H9 (cell line): ENCODE data around the gene PFDN2. TPM values are rescaled to one million over a fixed set of nuclear protein-coding genes. Genes with fewer than 3 reads are reported as not detected.

Experiments used
- DNase-seq: peaks from one replicate; pipeline ENCODE4 v3.0.0-alpha.2; 2017
- H2AFZ ChIP-seq: one replicate; pipeline ENCODE4 v1.6.1; 2013; ENCODE audit warnings: mild to moderate bottlenecking, low read length, control low read depth, moderate library complexity
- H2AK5ac ChIP-seq: 2 replicates; pipeline ENCODE4 v1.6.1; 2013; ENCODE audit warnings: low read length, control low read depth, mixed read lengths; ENCODE audit not compliant: insufficient read length
- H2BK120ac ChIP-seq: one replicate; pipeline ENCODE4 v1.6.1; 2013; ENCODE audit warnings: low read depth, mild to moderate bottlenecking, low read length, control low read depth, inconsistent platforms; ENCODE audit not compliant: poor library complexity, severe bottlenecking
- H2BK12ac ChIP-seq: 2 replicates; pipeline ENCODE4 v1.6.1; 2013; ENCODE audit warnings: low read length, control low read depth, mixed read lengths, low read depth; ENCODE audit not compliant: insufficient read length
- H2BK15ac ChIP-seq: 2 replicates; pipeline ENCODE4 v1.6.1; 2013; ENCODE audit warnings: low read depth, low read length, control low read depth
- H2BK20ac ChIP-seq: one replicate; pipeline ENCODE4 v1.6.1; 2013; ENCODE audit warnings: low read depth, mild to moderate bottlenecking, low read length, control low read depth, inconsistent platforms; ENCODE audit not compliant: poor library complexity, severe bottlenecking
- H2BK5ac ChIP-seq: 2 replicates; pipeline ENCODE4 v1.6.1; 2013; ENCODE audit warnings: low read length, control low read depth, mixed read lengths; ENCODE audit not compliant: insufficient read length
- H3K14ac ChIP-seq: 2 replicates; pipeline ENCODE4 v1.6.1; 2013; ENCODE audit warnings: low read length, control low read depth; ENCODE audit not compliant: insufficient read depth
- H3K18ac ChIP-seq: 2 replicates; pipeline ENCODE4 v1.6.1; 2013; ENCODE audit warnings: low read depth, mild to moderate bottlenecking, mixed read lengths, low read length, control low read depth; ENCODE audit not compliant: insufficient read length
- H3K23ac ChIP-seq: 2 replicates; pipeline ENCODE4 v1.6.1; 2013; ENCODE audit warnings: low read length, control low read depth, mixed read lengths, low read depth; ENCODE audit not compliant: insufficient read length
- H3K23me2 ChIP-seq: 2 replicates; pipeline ENCODE4 v1.6.1; 2013; ENCODE audit warnings: low read depth, mild to moderate bottlenecking, mixed read lengths, low read length, control low read depth; ENCODE audit not compliant: insufficient read length, poor library complexity, severe bottlenecking
- H3K27ac ChIP-seq: 2 replicates; pipeline ENCODE4 v1.5.1; 2013; ENCODE audit warnings: low read length, control low read depth, mixed read lengths, low read depth; ENCODE audit not compliant: insufficient read length
- H3K27me3 ChIP-seq: 2 replicates; pipeline ENCODE4 v1.6.1; 2013; ENCODE audit warnings: low read length, control low read depth, inconsistent platforms; ENCODE audit not compliant: insufficient read depth
- H3K4ac ChIP-seq: 2 replicates; pipeline ENCODE4 v1.6.1; 2013; ENCODE audit warnings: low read depth, mild to moderate bottlenecking, control low read depth, inconsistent platforms, low read length, moderate library complexity
- H3K4me1 ChIP-seq: 2 replicates; pipeline ENCODE4 v1.6.1; 2013; ENCODE audit warnings: low read length, control low read depth, inconsistent platforms; ENCODE audit not compliant: insufficient read depth
- H3K4me2 ChIP-seq: 2 replicates; pipeline ENCODE4 v1.6.1; 2013; ENCODE audit warnings: low read length, control low read depth, mixed read lengths; ENCODE audit not compliant: insufficient read length, insufficient read depth
- H3K56ac ChIP-seq: 2 replicates; pipeline ENCODE4 v1.6.1; 2013; ENCODE audit warnings: low read depth, mild to moderate bottlenecking, mixed read lengths, low read length, control low read depth; ENCODE audit not compliant: insufficient read length
- H3K79me1 ChIP-seq: 2 replicates; pipeline ENCODE4 v1.6.1; 2013; ENCODE audit warnings: low read depth, mild to moderate bottlenecking, moderate library complexity, low read length, control low read depth, inconsistent platforms; ENCODE audit not compliant: insufficient read depth, poor library complexity, severe bottlenecking
- H3K79me2 ChIP-seq: 2 replicates; pipeline ENCODE4 v1.6.1; 2013; ENCODE audit warnings: low read length, control low read depth, inconsistent platforms; ENCODE audit not compliant: insufficient read depth
- H3K9ac ChIP-seq: 2 replicates; pipeline ENCODE4 v1.6.1; 2013; ENCODE audit warnings: low read length, control low read depth, mixed read lengths; ENCODE audit not compliant: insufficient read length; ENCODE audit errors: extremely low read depth
- H3K9me3 ChIP-seq: one replicate; pipeline ENCODE4 v1.6.1; 2013; ENCODE audit warnings: low read depth, low read length, inconsistent platforms; ENCODE audit not compliant: control insufficient read depth
- H3T11ph ChIP-seq: one replicate; pipeline ENCODE4 v1.6.1; 2013; ENCODE audit warnings: mild to moderate bottlenecking, low read length, control low read depth, inconsistent platforms
- H4K20me1 ChIP-seq: one replicate; pipeline ENCODE4 v1.6.1; 2013; ENCODE audit not compliant: control insufficient read depth, insufficient read length, insufficient read depth
- H4K5ac ChIP-seq: 2 replicates; pipeline ENCODE4 v1.6.1; 2013; ENCODE audit warnings: low read depth, mild to moderate bottlenecking, mixed read lengths, low read length, control low read depth; ENCODE audit not compliant: insufficient read length
- H4K8ac ChIP-seq: replicated peaks from 2 replicates; pipeline ENCODE4 v1.6.1; 2013; ENCODE audit warnings: low read length, control low read depth, mixed read lengths, low read depth; ENCODE audit not compliant: insufficient read length
- H4K91ac ChIP-seq: 2 replicates; pipeline ENCODE4 v1.6.1; 2013; ENCODE audit warnings: low read depth, mild to moderate bottlenecking, moderate library complexity, mixed read lengths, low read length, control low read depth; ENCODE audit not compliant: insufficient read length
- H3K27ac Mint-ChIP-seq, 3 experiments: 2 replicates in 2 of 3; 3 replicates in 1 of 3; pipeline ENCODE4 v1.8.0; 2020 to 2021; ENCODE audit warnings: mixed read lengths in 3 of 3, mild to moderate bottlenecking in 1 of 3, moderate library complexity in 1 of 3
- H3K27me3 Mint-ChIP-seq: 2 replicates; pipeline ENCODE4 v1.8.0; 2021; ENCODE audit warnings: low read depth, mild to moderate bottlenecking, moderate library complexity, mixed read lengths
- H3K36me3 Mint-ChIP-seq, 3 experiments: 2 replicates in 2 of 3; 3 replicates in 1 of 3; pipeline ENCODE4 v1.8.0; 2020 to 2021; ENCODE audit warnings: low read depth in 3 of 3, mixed read lengths in 3 of 3; ENCODE audit not compliant: insufficient read depth in 1 of 3
- H3K4me1 Mint-ChIP-seq, 2 experiments: 2 replicates each; pipeline ENCODE4 v1.8.0; 2020; ENCODE audit warnings: mixed read lengths in 2 of 2
- H3K4me3 Mint-ChIP-seq, 2 experiments: 2 replicates in 1 of 2; 3 replicates in 1 of 2; pipeline ENCODE4 v1.8.0; 2020 to 2021; ENCODE audit warnings: mild to moderate bottlenecking in 2 of 2, mixed read lengths in 2 of 2, moderate library complexity in 1 of 2
- H3K9me3 Mint-ChIP-seq, 2 experiments: 2 replicates in 1 of 2; 3 replicates in 1 of 2; pipeline ENCODE4 v1.8.0; 2020; ENCODE audit warnings: mild to moderate bottlenecking in 2 of 2, mixed read lengths in 2 of 2, moderate library complexity in 1 of 2
- WGBS: extraction: QIAGEN DNeasy Blood & Tissue Kit; methylation state at CpG from one replicate; pipeline ENCODE4 v1.1.7; 2013; ENCODE audit warnings: missing lambda C conversion rate, low lambda C conversion rate, mixed read lengths; ENCODE audit not compliant: insufficient read length; ENCODE audit errors: extremely low coverage; 5-methylcytosine and 5-hydroxymethylcytosine counted together
- total RNA-seq: library from RNA; stranded (reverse); gene quantifications from 2 replicates; pipeline ENCODE4 v1.2.1, GENCODE V29; 2021
- TF ChIP-seq, protein P1 (sequence below): fragments of 200-600 bp; sonication (generic); conservative IDR thresholded peaks from 3 replicates; pipeline ENCODE4 v1.8.0; 2021; ENCODE audit warnings: antibody characterized with exemption, mild to moderate bottlenecking

Gene PFDN2
- total RNA-seq, 1 experiment from 2014 or later, result 71.8 TPM

DNA sequence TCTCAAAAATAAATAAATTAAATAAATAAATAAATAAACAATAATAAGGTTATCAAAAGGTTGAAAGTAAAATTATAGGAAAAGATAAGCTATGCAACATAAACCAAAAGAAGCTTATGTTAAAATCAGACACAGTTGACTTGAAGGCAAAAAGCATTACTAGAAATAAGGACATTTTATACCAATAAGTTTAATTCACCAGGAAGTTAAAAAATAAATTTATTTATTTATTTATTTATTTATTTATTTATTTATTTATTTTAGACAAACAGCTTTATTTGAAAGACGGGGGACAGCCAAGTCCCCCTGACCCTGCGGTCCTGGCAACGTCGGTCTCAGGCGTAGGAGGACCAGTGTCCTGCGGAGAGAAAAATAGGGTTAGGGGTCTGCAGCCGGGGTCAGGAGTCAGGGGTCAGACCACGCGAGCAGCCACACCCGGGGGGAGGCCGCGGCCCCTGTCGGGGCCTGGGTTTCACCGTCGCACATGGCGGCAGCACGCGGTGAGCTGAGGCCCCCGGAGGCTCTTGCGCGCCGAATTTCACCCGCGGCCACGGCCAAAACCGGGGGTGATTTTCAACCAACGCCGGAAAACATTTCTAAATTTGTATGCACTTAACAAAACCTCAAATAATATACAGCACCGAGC, 23.0 kb upstream of the PFDN2 start:
- Histone ChIP-seq H3K18ac (no peak overlapping the region), H3K14ac (no peak overlapping the region), H4K91ac (no peak overlapping the region), H2AK5ac (no peak overlapping the region), H2BK20ac (no peak overlapping the region), H2BK5ac (no peak overlapping the region), H3K56ac (no peak overlapping the region), H3T11ph (no peak overlapping the region), H3K4me2 (no peak overlapping the region), H2AFZ (no peak overlapping the region), H3K23me2 (no peaks in the 10 kb centered on the region), H3K79me1 (no peaks in the 10 kb centered on the region), H3K27me3 (no peaks in the 10 kb centered on the region), H3K79me2 (no peaks in the 10 kb centered on the region), H2BK15ac (no peak overlapping the region), H3K9me3 (no peaks in the 10 kb centered on the region), H3K4me1 (no peaks in the 10 kb centered on the region), H3K4ac (no peak overlapping the region), H4K8ac (no peak overlapping the region), H3K9ac (no peak overlapping the region), H2BK120ac (no peak overlapping the region), H4K5ac (no peak overlapping the region), H4K20me1 (no peaks in the 10 kb centered on the region), H3K27ac (no peak overlapping the region), H3K23ac (no peak overlapping the region), H2BK12ac (no peak overlapping the region)
- Mint-ChIP-seq H3K4me1 (no peaks in the 10 kb centered on the region), H3K27me3 (no peaks in the 10 kb centered on the region), H3K27ac (no peak overlapping the region), H3K36me3 (no peaks in the 10 kb centered on the region), H3K9me3 (no peaks in the 10 kb centered on the region), H3K4me3 (no peak overlapping the region)
- DNase-seq, result no peak
- TF ChIP-seq, protein P1, sequence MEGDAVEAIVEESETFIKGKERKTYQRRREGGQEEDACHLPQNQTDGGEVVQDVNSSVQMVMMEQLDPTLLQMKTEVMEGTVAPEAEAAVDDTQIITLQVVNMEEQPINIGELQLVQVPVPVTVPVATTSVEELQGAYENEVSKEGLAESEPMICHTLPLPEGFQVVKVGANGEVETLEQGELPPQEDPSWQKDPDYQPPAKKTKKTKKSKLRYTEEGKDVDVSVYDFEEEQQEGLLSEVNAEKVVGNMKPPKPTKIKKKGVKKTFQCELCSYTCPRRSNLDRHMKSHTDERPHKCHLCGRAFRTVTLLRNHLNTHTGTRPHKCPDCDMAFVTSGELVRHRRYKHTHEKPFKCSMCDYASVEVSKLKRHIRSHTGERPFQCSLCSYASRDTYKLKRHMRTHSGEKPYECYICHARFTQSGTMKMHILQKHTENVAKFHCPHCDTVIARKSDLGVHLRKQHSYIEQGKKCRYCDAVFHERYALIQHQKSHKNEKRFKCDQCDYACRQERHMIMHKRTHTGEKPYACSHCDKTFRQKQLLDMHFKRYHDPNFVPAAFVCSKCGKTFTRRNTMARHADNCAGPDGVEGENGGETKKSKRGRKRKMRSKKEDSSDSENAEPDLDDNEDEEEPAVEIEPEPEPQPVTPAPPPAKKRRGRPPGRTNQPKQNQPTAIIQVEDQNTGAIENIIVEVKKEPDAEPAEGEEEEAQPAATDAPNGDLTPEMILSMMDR, result no peak
- WGBS, result no CpG with 5 or more reads among the region's 29 CpGs
